Measurements from ENCODE around the gene STX10. TPM values are rescaled to one million over a fixed set of nuclear protein-coding genes. Genes with fewer than 3 reads are reported as not detected.
"Not testable (repeated sequence)": the region's sequence is repeated elsewhere in the genome, so short reads cannot be mapped to it uniquely, and the experiment has no call there.

The STX10 gene, protein sequence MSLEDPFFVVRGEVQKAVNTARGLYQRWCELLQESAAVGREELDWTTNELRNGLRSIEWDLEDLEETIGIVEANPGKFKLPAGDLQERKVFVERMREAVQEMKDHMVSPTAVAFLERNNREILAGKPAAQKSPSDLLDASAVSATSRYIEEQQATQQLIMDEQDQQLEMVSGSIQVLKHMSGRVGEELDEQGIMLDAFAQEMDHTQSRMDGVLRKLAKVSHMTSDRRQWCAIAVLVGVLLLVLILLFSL
- total RNA-seq: 38.2 TPM
- long read RNA-seq, transcript STX10-204 (8 exons, 1,136 nt): major isoform, 67 of 97 reads
- long read RNA-seq, partial matches to known transcripts: 20 of 97 reads
- long read RNA-seq, other reads (novel, unspliced or antisense): 6 of 97 reads

DNA sequence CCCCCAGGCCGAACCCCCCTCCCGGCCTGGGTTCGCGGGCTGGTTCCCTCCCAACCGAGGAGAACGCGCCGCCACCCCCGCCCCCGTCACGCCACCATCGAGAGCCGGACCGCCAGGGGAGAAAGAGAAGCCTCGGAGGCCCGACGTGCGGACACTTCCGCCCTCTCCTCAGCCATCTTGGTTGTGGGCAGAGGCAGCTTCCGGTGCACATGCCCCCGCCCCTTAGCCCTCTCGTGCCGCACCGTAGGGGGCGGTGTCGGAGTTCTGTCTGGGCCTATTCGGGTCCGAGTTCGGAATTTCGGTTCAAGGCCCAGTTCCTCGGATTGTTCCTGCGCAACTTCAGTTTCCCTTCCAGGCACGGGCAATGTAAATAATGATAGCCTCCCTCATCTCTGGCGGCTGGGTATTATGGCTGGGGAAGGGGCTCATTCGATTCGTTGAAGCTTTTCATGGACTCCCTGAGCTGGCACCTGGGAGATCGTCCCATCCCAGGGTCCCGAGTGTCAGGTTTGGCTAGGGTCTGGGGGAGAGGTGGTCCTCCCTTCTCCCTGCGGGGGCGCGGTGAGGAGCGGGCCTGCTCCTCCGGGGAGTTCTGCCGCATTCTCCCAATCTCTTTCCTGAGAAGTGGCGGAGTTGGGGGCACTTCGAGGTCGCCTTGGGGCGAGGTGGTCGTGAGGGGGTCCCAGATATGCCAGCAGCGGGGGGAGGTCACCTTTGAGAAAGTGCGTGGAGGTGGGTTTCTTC lies at the start of gene STX10, which contains the start of gene IER2:
Gene STX10 (minus strand): TSS at position 189 of the 744 bp plus-strand sequence. CDS start 202 bp downstream, outside the sequence.
Gene IER2 (plus strand): TSS at position 225 of the 744 bp plus-strand sequence. CDS start 2,776 bp downstream, outside the sequence.
- DNase-seq (peak; percentile 97), ATAC-seq (ENCODE audit: poor library complexity) (peak; percentile 70)
- intact Hi-C loops (cut with DNase I): no loop called here

DNA sequence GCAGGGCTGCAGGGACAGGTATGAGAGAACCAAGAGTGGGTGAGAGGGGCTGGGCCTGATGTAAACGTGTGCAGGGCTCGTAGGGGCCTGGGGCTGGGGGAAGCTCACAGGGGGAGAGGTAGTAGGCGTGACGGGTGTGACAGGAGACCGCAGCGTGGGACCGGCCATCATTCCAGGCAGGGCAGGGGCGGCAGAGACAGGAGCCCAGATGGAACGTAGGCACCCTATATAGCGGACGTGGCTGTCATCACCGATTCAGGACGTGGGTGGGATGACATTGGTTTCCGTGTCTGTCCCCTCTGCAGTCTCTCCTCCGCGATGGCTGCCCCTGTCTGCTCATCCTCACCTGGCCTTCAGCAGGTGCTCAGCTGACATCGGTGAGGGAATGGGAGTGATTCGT lies 48.5 kb upstream of the STX10 start:
- no peak for DNase-seq
- ATAC-seq (ENCODE audit: poor library complexity): no peak
- intact Hi-C loops (cut with DNase I): no loop called here

GRCh38 chr19:13195678-13196077 lies 45.5 kb upstream of the STX10 start:
- intact Hi-C loops (cut with DNase I): no loop called here
- ATAC-seq (ENCODE audit: poor library complexity): no peak
- DNase-seq: no peak

GRCh38 chr19:13190781-13191540 lies 40.8 kb upstream of the STX10 start:
- no peak for DNase-seq
- no peak for ATAC-seq (ENCODE audit: poor library complexity)
- intact Hi-C loops (cut with DNase I): no loop called here

DNA sequence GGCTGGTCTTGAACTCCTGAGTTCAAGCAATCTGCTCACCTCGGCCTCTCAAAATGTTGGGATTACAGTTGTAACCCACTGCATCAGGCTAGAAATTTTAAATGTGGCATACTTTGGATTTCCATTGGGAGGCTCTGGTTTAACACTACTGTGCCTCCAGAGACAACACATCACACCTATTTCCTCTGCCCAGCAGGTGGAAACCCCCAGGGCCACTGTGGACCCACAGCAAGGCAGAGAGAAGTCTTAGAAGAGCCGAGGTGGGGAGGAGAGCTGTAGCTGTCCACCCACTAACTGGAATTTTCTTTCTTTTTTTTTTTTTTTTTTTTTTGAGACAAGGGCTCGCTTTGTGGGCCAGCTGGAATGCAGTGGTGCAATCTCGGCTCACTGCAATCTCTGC lies 39.4 kb upstream of the STX10 start:
- intact Hi-C loops (cut with DNase I): no loop called here
- ATAC-seq (ENCODE audit: poor library complexity) (no peak), DNase-seq (no peak)

GRCh38 chr19:13187419-13187818 lies 37.2 kb upstream of the STX10 start:
- ATAC-seq (ENCODE audit: poor library complexity): no peak
- intact Hi-C loops (cut with DNase I): no loop called here
- no peak for DNase-seq

- ATAC-seq (ENCODE audit: poor library complexity); DNase-seq: not testable (repeated sequence)
Measured at GRCh38 chr19:13186688-13187087, 36.5 kb upstream of the STX10 start.

DNA sequence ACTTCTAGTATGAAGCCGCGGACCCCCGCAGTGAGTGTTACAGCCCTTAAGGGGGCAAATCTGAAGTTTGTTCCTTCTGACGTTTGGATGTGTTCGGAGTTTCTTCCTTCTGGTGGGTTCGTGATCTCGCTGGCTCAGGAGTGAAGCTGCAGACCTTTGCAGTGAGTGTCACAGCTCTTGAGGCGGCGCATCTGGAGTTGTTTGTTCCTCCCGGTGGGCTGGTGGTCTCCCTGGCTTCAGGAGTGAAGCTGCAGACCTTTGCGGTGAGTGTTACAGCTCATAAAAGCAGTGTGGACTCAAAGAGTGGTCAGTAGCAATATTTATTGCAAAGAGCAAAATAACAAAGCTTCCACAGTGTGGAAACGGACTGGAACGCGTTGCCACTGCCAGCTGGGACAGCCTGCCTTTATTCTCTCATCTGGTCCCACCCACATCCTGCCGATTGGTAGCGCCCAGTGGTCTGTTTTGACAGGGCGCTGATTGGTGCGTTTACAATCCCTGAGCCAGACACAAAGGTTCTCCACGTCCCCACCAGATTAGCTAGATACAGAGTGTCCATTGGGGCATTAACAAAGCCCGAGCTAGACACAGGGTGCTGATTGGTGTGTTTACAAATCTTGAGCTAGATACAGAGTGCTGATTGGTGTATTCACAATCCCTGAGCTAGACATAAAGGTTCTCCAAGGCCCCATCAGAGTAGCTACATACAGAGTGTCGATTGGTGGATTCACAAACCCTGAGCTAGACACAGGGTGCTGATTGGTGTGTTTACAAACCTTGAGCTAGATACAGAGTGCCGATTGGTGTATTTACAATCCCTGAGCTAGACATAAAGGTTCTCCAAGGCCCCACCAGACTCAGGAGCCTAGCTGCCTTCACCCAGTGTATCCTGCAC lies 35.8 kb upstream of the STX10 start:
- intact Hi-C loops (cut with DNase I); DNase-seq; ATAC-seq (ENCODE audit: poor library complexity): not testable (repeated sequence)

More at GRCh38 chr19:13186688-13187087, 36.5 kb upstream of the STX10 start:
- intact Hi-C loops (cut with DNase I): not testable (repeated sequence)

DNA sequence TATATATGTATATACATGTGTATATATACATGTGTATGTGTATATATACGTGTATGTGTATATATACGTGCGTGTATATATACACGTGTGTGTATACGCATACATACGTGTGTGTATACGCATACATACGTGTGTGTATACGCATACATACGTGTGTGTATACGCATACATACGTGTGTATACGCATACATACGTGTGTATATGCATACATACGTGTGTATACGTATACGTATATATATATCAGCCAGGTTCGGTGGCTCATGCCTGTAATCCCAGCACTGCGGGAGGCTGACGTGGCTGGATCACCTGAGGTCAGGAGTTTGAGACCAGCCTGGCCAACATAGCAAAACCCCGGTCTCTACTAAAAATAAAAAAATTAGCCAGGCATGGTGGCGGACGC lies 34.8 kb upstream of the STX10 start:
- DNase-seq; intact Hi-C loops (cut with DNase I); ATAC-seq (ENCODE audit: poor library complexity): not testable (repeated sequence)

GRCh38 chr19:13181747-13182388 lies 31.7 kb upstream of the STX10 start:
- DNase-seq (peak; percentile 89), ATAC-seq (ENCODE audit: poor library complexity) (peak; percentile 96)
- intact Hi-C loops (cut with DNase I): no loop called here

DNA sequence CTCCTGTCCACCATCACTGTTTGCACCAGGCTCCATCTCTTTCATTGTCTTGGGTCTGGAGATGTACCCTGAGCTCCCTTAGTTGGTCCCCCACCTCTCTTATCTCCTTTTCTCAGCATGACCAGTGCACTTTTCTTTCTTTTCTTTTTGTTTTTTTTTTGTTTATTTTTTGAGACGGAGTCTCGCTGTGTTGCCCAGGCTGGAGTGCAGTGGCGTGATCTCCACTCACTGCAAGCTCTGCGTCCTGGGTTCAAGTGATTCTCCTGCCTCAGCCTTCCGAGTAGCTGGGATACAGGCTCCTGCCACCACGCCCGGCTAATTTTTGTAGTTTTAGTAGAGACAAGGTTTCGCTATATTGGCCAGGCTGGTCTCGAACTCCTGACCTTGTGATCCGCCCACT lies 28.1 kb upstream of the STX10 start:
- DNase-seq; intact Hi-C loops (cut with DNase I); ATAC-seq (ENCODE audit: poor library complexity): not testable (repeated sequence)

DNA sequence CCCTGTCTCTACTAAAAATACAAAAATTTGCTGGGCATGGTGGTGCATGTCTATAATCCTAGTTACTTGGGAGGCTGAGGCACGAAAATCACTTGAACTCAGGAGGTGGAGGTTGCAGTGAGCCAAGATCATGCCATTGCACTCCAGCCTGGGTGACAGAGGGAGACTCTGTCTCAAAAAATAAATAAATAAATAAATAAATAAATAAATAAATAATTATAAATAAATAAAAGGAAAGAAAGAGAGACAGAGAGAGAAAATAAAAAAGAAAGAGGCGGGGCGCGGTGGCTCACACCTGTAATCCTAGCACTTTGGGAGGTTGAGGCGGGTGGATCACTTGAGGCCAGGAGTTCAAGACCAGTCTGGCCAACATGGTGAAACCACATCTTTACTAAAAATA lies 27.4 kb upstream of the STX10 start:
- intact Hi-C loops (cut with DNase I); ATAC-seq (ENCODE audit: poor library complexity); DNase-seq: not testable (repeated sequence)

- ATAC-seq (ENCODE audit: poor library complexity) (no peak), DNase-seq (no peak)
- intact Hi-C loops (cut with DNase I): no loop called here
Measured at GRCh38 chr19:13176345-13176744, 26.2 kb upstream of the STX10 start.

DNA sequence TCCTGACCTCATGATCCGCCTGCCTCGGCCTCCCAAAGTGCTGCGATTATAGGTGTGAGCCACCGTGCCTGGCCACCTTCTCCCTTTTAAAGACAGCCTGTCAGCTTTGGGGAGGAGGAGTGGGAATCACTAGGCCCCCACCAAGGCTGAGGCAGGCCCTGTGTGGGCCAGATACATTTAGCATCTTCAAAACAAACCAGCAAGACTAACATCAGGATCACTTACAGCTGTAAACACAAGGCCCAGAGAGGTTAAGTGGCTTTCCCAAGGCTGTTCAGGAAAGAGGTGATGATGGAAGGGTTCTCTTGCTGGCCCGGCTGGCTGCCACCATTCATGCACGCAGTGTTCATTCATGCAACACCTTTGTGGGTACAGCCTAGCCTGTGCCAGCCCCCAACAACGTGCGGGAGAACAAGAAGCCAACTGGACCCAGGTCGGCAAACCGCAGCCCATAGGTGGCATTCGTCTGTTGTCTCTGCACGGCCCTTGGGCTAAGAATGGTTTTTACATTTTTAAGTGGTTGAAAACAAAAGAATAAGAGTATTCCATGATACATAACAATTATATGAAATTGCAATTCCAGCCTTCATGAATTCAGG lies 23.1 kb upstream of the STX10 start:
- intact Hi-C loops (cut with DNase I): no loop called here
- no peak for DNase-seq
- ATAC-seq (ENCODE audit: poor library complexity): no peak

DNA sequence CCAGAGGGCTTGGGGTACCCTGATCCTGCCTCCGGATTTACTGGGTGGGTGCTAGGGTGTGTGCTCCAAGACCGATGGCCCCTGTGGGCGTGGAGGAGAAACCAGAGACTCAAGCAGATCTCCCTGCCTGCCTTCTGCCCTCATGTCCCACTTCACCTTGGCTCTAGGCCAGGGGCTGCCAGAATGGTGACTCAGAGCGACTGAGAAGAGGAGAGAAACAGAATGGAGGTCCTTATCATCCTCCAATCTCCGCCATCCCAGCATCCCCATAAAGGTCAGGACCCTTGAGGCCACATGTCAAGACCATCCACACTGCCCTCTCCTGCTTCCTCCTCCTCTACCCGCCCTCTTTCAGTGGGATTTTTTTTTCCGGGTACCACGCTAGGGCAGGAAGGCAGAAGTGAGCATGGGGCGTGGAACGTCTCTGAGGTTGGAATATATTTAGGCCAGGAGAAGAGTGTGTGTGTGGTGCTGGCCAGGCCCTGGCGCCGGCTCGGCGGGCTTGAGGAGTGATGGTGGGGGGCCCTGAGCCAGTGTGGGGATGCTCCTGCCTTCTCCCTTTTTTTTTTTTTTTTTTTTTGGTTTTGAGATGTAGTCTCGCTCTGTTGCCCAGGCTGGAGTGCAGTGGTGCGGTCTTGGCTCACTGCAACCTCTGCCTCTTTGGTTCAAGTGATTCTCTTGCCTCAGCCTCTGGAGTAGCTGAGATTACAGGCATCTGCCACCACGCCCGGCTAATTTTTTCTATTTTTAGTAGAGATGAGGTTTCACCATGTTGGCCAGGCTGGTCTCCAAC lies 22.4 kb upstream of the STX10 start:
- DNase-seq (peak; percentile 88), ATAC-seq (ENCODE audit: poor library complexity) (peak; percentile 56)
- intact Hi-C loops (cut with DNase I): no loop called here

- intact Hi-C loops (cut with DNase I): no loop called here
- no peak for DNase-seq
- no peak for ATAC-seq (ENCODE audit: poor library complexity)
Measured at GRCh38 chr19:13171146-13171545, 21.0 kb upstream of the STX10 start.

Data from Right ventricle myocardium superior (tissue), 1 donor.